Mononuclear cell (primary cell): Measurements from ENCODE around the gene CLRN3. TPM values are rescaled to one million over a fixed set of nuclear protein-coding genes. Genes with fewer than 3 reads are reported as not detected.

ENCODE experiments used
- H3K27me3 ChIP-seq: 2 replicates; pipeline ENCODE4 v1.6.0; 2011; ENCODE audit warnings: low read length, control low read depth; ENCODE audit not compliant: insufficient read depth
- H3K4me1 ChIP-seq: 2 replicates; pipeline ENCODE4 v1.5.1; 2011; ENCODE audit warnings: mild to moderate bottlenecking, low read length, control low read depth; ENCODE audit not compliant: insufficient read depth
- H3K4me3 ChIP-seq: 2 replicates; pipeline ENCODE4 v1.5.1; 2011; ENCODE audit warnings: mild to moderate bottlenecking, low read length, moderate library complexity
- H3K9me3 ChIP-seq: 2 replicates; pipeline ENCODE4 v1.5.1; 2011; ENCODE audit warnings: low read depth, mild to moderate bottlenecking, control low read depth, low read length
- total RNA-seq: library from RNA; depleted of rRNA; stranded (reverse); fragments of >200 nt; gene quantifications from one replicate; pipeline ENCODE4 v1.2.3, GENCODE V29; 2012

Gene CLRN3
- total RNA-seq, 1 donor = not detected

DNA sequence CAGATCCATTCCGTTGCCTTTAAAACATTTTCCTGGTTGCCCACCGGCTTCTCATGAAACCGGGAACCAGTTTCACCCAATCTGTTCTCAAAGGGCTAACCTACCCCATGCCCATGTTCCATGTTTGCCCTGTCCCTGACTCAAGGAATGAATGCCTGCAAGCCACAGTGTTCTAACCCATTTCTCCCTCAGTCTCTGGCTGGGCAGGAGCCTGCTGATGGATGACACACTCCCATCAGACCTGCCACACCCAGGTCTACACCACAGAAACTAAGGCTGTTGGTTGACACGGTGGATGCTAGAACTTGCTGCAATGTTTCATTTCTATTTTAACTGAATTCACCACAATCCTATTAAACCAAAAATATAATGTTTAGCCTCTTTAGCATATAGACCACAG lies 15.6 kb downstream of the CLRN3 start:
- Histone ChIP-seq H3K9me3 (no peaks in the 10 kb centered on the region), H3K4me1 (peaks cover 53% of the 10 kb centered on the region), H3K4me3 (no peak overlapping the region), H3K27me3 (no peaks in the 10 kb centered on the region)

DNA sequence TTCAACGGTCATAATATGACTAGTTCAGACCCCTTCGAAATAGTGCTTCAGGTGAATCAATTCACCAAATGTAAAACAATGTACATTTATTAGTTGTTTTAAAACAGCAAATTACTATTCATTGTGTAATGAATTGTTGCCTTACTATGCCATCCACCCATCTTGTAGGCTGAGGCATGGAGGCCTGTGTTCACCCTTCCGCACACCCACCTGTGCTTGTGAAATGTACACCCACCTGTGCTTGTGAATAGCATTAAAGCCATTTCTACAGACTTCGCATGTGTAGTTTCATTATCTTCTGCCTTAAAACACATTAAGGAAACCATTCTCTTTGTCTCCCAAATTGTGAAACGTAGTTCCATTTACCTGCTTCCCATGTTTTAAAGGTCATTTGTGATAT lies 16.8 kb downstream of the CLRN3 start:
- Histone ChIP-seq H3K4me1 (peaks cover 41% of the 10 kb centered on the region), H3K27me3 (no peaks in the 10 kb centered on the region), H3K9me3 (no peaks in the 10 kb centered on the region), H3K4me3 (no peak overlapping the region)

DNA sequence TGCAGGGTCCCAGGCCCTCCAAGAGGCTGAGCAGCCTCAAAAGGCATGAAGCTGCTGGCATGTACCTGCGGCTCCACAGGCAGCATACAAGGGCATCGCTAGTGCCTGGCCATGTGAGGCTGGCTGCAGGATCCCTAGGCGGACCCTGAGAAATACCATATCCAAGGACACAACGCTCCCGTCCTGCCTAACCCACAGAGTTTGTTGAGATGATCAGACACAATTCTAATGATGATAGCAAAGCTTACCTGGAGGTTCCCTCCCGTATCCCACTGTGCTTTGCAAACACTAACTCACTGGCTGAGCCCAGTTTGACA lies 17.3 kb downstream of the CLRN3 start:
- Histone ChIP-seq H3K4me1 (peaks cover 36% of the 10 kb centered on the region), H3K27me3 (no peaks in the 10 kb centered on the region), H3K4me3 (no peak overlapping the region), H3K9me3 (no peaks in the 10 kb centered on the region)

DNA sequence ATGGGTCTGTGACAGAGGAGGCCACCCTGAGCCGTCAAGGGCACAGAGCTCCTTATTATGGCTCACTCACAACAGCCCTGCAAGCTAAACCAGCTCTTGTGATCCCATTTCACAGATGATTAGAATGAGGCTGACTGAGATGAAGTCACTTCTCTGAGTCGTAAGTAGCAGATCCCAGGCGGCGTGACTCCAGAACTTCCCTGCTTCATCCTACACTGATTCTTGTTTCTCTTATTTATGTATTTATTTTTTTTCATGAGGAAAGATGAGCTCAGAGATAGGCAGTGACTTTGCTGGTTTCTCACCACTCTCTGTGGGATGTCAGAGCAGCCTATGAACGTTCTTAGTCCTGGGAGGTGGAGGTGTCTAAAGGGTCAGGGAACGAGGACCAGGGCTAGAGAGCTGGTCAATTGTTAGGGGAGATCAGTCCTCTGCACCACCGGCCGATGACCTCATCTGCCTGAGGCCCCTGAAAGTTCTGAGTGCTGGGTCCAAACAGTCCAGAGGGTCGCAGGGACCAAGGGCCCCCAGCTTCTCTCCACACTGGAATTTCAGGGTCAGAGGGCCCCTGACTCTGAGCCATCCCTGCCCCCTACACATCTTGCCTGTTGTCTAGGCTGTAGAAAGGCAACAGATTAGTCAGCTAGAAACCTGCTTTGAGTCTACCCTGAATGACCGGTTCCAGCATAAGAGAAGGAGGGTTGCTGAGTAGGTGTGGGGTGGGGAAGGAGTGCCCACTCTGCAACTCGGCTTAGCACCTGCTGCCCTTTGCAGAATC lies 17.9 kb downstream of the CLRN3 start:
- Histone ChIP-seq H3K27me3 (no peaks in the 10 kb centered on the region), H3K4me3 (no peak overlapping the region), H3K4me1 (peaks cover 30% of the 10 kb centered on the region), H3K9me3 (peaks cover under 1% of the 10 kb centered on the region)

DNA sequence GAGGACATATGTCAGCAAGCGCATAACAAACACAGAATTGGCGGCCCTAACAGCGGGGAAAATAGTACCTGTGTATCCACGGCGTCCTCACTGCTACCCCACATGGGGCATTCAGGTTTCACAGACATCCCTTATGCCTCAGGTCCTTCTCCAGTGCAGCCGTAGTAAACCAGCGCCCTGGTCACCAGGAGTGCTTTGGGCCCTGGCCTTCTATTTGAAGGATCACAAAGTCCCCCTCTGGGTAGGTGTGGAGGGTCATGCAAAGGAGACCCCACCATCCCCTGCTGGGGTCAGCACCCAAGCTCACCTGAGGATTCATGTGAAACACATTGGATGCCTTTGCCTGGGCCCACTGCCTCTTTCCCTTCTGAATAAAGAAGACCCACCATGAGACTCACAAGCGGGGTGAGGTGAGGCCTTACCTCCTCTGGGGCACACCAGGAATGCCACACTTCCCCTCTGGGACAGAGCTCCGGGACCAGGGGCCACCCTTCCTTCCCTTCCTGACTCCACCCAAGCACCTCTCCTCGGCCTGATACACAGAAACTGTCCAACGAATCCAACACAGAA lies 18.8 kb downstream of the CLRN3 start:
- Histone ChIP-seq H3K27me3 (no peaks in the 10 kb centered on the region), H3K4me1 (peaks cover 22% of the 10 kb centered on the region), H3K4me3 (no peak overlapping the region), H3K9me3 (peaks cover 10% of the 10 kb centered on the region)

DNA sequence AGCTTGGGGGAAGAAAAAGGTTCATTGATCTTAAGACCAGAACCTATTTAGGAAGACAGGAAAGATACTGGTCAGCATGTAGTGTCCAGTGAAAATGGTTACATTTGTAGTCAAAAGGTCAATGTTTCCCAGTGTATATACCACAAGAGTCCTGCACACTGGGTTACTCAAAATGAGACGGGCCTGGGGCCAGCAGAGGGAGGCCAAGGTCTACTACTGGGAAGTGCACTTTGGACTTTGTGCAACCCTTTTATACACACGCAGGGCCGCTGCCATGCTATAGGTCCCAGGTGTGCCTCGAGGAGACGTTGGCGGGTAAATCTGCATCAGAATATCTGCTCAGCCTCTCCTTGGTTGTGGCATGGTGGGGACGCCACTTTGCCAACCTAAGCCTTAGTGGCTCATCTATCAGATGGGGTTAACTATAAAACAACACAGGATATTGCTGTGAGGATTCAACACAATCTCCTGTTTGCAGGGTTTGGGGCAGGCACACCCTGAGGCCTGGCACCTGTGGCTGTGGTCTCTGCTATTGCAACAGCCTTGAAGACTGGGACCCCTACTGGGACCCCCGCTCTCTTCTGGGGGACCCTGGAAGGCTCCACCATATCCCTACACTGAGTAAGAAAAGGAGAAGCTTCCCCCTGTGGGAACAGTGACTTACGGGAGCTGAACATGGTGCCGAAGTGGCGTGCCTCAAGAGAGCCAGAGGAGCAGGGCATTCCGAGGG lies 19.7 kb downstream of the CLRN3 start:
- H3K4me1 ChIP-seq = peaks cover 12% of the 10 kb centered on the region
- no peaks in the 10 kb centered on the region for H3K27me3 ChIP-seq

DNA sequence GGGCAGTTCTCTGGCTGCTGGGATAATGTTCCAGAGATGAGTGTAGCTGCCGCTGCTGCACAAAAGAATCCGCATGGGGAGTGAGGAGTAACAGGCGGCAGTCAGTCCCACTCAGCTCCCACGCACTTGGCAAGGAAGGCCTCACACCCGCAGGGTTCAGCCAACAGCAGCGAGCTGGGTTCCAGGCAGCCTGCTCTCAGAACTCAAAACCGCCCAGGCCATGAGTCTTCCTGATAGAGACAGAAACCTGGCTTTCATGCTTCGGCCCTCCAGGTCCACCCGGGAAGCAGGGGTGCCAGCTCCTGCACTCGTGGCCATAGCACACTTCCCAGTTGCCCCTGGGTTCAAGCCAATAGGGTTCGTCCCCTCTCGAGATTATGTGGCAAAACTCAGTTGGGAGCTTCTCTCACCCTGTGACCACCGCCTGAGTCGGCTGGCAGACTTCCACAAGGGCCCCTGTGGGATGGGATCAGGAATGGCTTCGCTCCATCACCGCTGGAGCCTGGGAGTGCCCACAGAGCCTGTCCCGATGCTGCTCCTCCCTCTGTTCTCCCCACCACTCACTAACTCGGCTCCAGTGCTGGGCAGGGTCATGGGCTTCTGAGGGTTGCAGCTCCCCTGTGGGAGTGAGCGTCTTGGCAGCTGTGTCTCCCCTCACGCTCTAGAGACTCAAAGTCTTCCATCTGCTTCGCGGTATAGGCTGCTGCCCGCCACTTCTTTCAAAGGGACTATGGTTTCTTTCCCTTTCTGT lies 20.6 kb downstream of the CLRN3 start:
- no peak overlapping the region for H3K4me3 ChIP-seq
- peaks cover 4% of the 10 kb centered on the region for H3K4me1 ChIP-seq
- peaks cover 10% of the 10 kb centered on the region for H3K9me3 ChIP-seq
- no peaks in the 10 kb centered on the region for H3K27me3 ChIP-seq

More for the DNA sequence above, 19.7 kb downstream of the CLRN3 start:
- Histone ChIP-seq H3K4me3 (no peak overlapping the region), H3K9me3 (peaks cover 10% of the 10 kb centered on the region)

DNA sequence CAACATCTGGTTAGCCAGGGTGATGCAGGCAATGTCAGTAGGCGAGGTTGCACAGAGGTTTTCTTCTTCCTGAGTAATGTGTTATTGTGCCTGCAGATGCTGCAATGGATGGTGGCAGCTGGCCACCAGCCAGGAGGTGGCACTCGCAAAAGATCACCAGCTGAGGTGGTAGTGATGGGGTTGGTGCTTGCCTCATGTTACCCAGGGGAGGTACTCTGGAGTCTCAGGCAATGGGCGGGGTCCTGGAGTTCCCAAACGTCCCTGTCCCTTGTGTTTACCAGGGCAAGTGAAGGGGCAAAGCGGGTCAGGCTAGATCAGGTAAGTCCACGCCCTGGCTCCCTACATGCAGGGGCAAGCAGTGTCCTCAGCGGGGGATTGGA lies 21.1 kb downstream of the CLRN3 start:
- no peak overlapping the region for H3K4me3 ChIP-seq
- H3K27me3 ChIP-seq = no peaks in the 10 kb centered on the region
- peaks cover 10% of the 10 kb centered on the region for H3K9me3 ChIP-seq
- H3K4me1 ChIP-seq = no peaks in the 10 kb centered on the region

DNA sequence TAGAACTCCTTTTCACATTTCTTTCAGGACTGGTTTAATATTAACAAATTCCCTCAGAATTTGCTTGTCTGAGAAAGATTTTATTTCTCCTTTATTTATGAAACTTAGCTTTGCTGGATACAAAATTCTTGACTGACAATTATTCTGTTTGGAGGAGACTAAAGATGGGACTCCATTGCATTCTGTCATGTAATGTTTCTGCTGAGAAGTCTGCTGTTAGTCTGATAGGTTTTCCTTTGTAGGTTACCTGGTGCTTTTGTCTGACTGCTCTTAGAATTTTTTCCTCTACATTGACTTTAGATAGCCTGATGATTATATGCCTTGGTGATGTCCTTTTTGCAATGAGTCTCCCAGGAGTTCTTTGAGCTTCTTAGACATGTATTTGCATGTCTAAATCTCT lies 23.4 kb downstream of the CLRN3 start:
- Histone ChIP-seq H3K27me3 (no peaks in the 10 kb centered on the region), H3K4me1 (no peaks in the 10 kb centered on the region), H3K4me3 (no peak overlapping the region), H3K9me3 (peaks cover 10% of the 10 kb centered on the region)

DNA sequence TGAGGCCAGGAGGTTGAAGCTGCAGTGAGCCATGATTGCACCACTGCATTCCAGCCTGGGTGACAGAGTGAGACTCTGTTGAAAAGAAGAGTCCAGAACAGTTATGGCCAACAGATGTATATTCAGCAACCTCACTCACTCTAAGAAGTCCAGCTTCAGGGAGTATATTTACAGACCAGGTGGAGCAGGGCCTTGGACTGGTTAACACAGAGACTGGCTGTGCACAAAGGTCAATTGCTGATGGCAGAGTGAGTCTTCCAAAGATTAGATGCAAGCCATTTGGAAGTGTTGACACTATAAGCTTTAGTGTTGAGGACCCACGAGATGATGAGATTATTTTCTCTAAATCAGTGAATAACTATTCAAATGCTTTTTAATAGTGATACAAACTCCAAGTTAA lies 24.9 kb downstream of the CLRN3 start:
- Histone ChIP-seq H3K4me3 (no peak overlapping the region), H3K9me3 (peaks cover 13% of the 10 kb centered on the region), H3K4me1 (no peaks in the 10 kb centered on the region), H3K27me3 (no peaks in the 10 kb centered on the region)

DNA sequence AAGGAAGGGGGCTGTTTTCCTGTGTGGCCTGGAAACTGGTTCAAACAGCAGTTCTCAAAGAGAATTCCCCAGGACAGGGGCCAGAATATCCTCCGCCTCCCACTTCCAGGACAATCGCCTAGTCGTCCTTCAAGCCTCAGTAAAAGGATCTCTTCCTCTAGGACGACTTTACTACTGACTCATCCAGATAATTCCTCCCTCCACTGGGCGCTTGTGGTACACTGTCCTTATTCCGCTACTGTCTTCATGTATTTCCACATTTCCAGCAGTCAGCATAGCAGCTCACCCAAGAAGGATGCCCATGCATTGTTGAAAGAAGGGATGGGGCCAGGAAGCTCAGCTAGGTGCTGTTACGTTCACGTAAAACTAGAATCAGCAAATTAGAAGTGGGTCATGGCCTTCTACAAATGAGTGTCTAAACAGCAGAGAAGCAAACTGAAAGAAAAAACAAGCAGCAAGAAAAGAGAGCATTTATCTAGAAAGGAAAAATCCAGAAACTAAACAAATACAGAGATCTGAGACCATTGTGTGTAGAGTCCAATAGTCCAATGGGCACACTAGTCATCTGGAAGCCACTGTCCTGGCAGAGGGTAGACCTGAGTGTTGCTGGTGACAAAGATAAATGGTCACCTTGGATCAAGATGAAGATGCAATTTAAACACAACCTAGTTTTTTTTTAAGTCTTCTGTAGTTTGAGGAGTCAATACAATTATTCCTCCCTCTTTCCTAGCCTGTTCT lies 26.3 kb downstream of the CLRN3 start:
- no peak overlapping the region for H3K4me3 ChIP-seq
- H3K27me3 ChIP-seq = no peaks in the 10 kb centered on the region
- peaks cover 13% of the 10 kb centered on the region for H3K9me3 ChIP-seq
- H3K4me1 ChIP-seq = no peaks in the 10 kb centered on the region

DNA sequence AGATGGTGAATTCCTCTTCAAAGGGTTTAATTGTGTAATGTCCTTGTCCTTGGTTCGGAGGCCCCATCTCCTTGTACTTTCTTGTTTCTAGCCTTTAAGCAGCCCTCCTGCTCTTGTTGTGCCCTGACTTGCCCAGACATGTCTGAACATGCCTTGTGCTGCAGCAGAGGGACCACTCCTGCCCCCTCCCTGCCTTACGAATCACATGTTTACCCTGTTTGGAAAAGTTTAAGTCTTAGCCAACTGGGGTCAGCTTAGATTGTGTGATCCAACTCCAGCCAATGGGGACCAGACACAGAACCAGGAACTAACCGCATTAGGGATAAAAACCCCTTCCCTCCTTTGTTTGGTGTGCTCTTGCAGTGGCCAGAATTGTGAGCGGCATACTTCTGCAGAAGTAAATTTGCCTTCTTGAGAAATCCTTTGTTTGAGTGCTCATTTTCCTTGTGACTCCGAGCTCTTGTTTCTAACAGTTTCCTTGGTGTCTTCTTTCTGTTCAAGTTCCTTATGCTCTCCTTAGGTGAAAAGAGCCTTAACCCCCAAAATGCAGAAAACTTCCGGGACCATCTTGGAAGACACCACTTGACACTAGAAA lies 29.4 kb downstream of the CLRN3 start:
- Histone ChIP-seq H3K27me3 (no peaks in the 10 kb centered on the region), H3K9me3 (peaks cover 4% of the 10 kb centered on the region), H3K4me1 (no peaks in the 10 kb centered on the region), H3K4me3 (no peak overlapping the region)

DNA sequence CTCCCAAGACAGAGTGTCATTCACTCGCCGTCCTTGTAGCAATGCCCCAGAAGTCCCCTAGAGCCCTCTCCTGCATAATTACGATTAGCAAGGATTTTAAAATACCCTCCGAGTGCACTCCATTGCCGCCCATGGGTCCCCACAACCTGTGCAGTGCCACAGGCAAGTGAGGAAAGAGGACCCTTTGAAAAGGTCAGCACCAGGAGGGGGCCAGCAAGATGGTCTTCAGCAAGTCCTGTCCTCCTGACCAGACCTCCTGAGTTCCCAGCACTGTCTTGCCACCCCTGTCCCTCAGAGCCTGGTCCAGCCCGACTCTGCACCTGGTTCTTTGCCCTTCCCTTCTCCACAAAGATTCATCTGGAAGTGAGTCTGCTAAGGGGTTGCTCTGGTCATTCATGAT lies 32.1 kb downstream of the CLRN3 start:
- Histone ChIP-seq H3K9me3 (peaks cover 4% of the 10 kb centered on the region), H3K4me3 (no peak overlapping the region), H3K27me3 (no peaks in the 10 kb centered on the region), H3K4me1 (no peaks in the 10 kb centered on the region)

DNA sequence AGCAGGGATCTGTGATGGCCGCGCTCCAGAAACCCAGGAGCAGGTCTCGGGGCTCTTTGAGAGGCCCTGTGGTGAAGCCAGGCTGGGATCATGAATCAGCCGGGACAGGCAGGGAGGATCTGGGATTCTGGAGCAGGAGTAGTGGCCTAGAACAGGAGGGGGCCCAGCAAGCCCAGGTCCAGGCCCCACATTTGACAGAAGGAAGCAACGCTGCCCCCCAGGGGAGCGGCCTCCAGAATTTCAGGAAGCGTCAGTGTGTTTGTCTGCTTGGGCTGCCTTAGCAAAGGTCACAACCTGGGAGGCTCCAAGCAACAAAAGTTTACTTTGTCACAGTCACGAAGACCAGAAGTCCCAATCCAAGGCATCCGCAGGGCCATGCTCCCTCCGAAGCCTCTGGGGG lies 36.8 kb downstream of the CLRN3 start:
- Histone ChIP-seq H3K9me3 (no peaks in the 10 kb centered on the region), H3K4me1 (peaks cover 21% of the 10 kb centered on the region)

More for the DNA sequence above, 36.8 kb downstream of the CLRN3 start:
- Histone ChIP-seq H3K27me3 (no peaks in the 10 kb centered on the region), H3K4me3 (no peak overlapping the region)
